Cardiac muscle cell (in vitro differentiated cells and primary cell): ENCODE results near the gene SLC28A2. TPM values are rescaled to one million over a fixed set of nuclear protein-coding genes. Genes with fewer than 3 reads are reported as not detected.

Experiments
- DNase-seq, 2 donors: peaks; one replicate each; pipeline versions ENCODE4 v3.0.0 to v3.0.0-alpha.2; 2010 to 2017; ENCODE audit warnings: low read depth in 1 of 2, low spot score in 1 of 2
- H3K27ac ChIP-seq: fragments of 200-600 bp; sonication (generic); 2 replicates; pipeline ENCODE4 v1.5.1; 2016
- H3K27me3 ChIP-seq: fragments of 200-600 bp; sonication (generic); 2 replicates; pipeline ENCODE4 v1.6.0; 2016; ENCODE audit warnings: control low read depth
- H3K36me3 ChIP-seq: fragments of 200-600 bp; sonication (generic); 2 replicates; pipeline ENCODE4 v1.5.1; 2016; ENCODE audit warnings: control low read depth
- H3K4me1 ChIP-seq: fragments of 200-600 bp; sonication (generic); 2 replicates; pipeline ENCODE4 v1.8.1; 2017; ENCODE audit warnings: low read depth, mild to moderate bottlenecking, mixed run types
- H3K4me3 ChIP-seq: fragments of 200-600 bp; sonication (generic); 2 replicates; pipeline ENCODE4 v1.5.1; 2016; ENCODE audit warnings: mild to moderate bottlenecking
- H3K9me3 ChIP-seq: fragments of 200-600 bp; sonication (generic); 2 replicates; pipeline ENCODE4 v1.5.1; 2017; ENCODE audit warnings: low read depth, mild to moderate bottlenecking, control low read depth
- CTCF ChIP-seq: IDR thresholded peaks from 2 replicates; pipeline ENCODE4 v1.5.1; 2012; ENCODE audit warnings: low read depth, mild to moderate bottlenecking, low read length
- polyA plus RNA-seq: library from polyadenylated mRNA; unstranded; fragments of >200 nt; fragmentation: Nextera tagmentation; extraction: Ambion mirVana; gene quantifications from 2 replicates; pipeline ENCODE4 v1.2.1, GENCODE V29; 2016
- total RNA-seq: library from RNA; depleted of rRNA; stranded (reverse); fragments of >200 nt; gene quantifications from 2 replicates; pipeline ENCODE4 v1.2.3, GENCODE V29; 2016

SLC28A2 gene
- total and polyA plus RNA-seq, 2 experiments from 2014 or later = 0.10 TPM; not detected in 1

GRCh38 chr15:45221967-45222366 is 30.1 kb upstream of the SLC28A2 start:
- Histone ChIP-seq H3K36me3 (no peaks in the 10 kb centered on the region), H3K4me3 (no peak overlapping the region), H3K4me1 (no peaks in the 10 kb centered on the region), H3K9me3 (no peaks in the 10 kb centered on the region), H3K27me3 (no peaks in the 10 kb centered on the region), H3K27ac (no peak overlapping the region)
- no peak for DNase-seq
- TF ChIP-seq CTCF = no peak

GRCh38 chr15:45224621-45225217 is 27.3 kb upstream of the SLC28A2 start:
- Histone ChIP-seq H3K27ac (no peak overlapping the region), H3K4me1 (no peaks in the 10 kb centered on the region), H3K9me3 (no peaks in the 10 kb centered on the region), H3K4me3 (no peak overlapping the region), H3K36me3 (no peaks in the 10 kb centered on the region), H3K27me3 (no peaks in the 10 kb centered on the region)
- DNase-seq = no peak
- TF ChIP-seq CTCF = no peak

- H3K27me3 ChIP-seq = no peaks in the 10 kb centered on the region
- H3K9me3 ChIP-seq = no peaks in the 10 kb centered on the region
- TF ChIP-seq CTCF = no peak
- DNase-seq = no peak
- H3K27ac ChIP-seq = no peak overlapping the region
- H3K36me3 ChIP-seq = no peaks in the 10 kb centered on the region
- no peaks in the 10 kb centered on the region for H3K4me1 ChIP-seq
- no peak overlapping the region for H3K4me3 ChIP-seq
These were observed 26.3 kb upstream of the SLC28A2 start for GRCh38 chr15:45225506-45226273.

GRCh38 chr15:45228931-45229330 is 23.1 kb upstream of the SLC28A2 start:
- TF ChIP-seq CTCF = no peak
- Histone ChIP-seq H3K27ac (no peak overlapping the region), H3K4me1 (peaks cover 10% of the 10 kb centered on the region), H3K27me3 (no peaks in the 10 kb centered on the region), H3K4me3 (no peak overlapping the region), H3K9me3 (no peaks in the 10 kb centered on the region), H3K36me3 (no peaks in the 10 kb centered on the region)
- no peak for DNase-seq

- TF ChIP-seq CTCF = no peak
- no peak for DNase-seq
- H3K27ac ChIP-seq = no peak overlapping the region
These were observed 21.6 kb upstream of the SLC28A2 start for GRCh38 chr15:45230245-45230965.

More at GRCh38 chr15:45230245-45230965, 21.6 kb upstream of the SLC28A2 start:
- H3K36me3 ChIP-seq = no peaks in the 10 kb centered on the region
- no peaks in the 10 kb centered on the region for H3K27me3 ChIP-seq
- no peaks in the 10 kb centered on the region for H3K9me3 ChIP-seq
- H3K4me3 ChIP-seq = no peak overlapping the region
- H3K4me1 ChIP-seq = peaks cover 10% of the 10 kb centered on the region
